Suppressor macrophage treated with lipopolysaccharide for 1 hour (primary cell): ENCODE data around the gene ACSS1.
A peak's percentile ranks its signal among the peaks of the same experiment; 100 is the strongest.

Experiments
- DNase-seq, 3 donors: peaks; one replicate each; pipeline ENCODE4 v3.0.0-alpha.2; 2020 to 2022

Gene ACSS1

DNA sequence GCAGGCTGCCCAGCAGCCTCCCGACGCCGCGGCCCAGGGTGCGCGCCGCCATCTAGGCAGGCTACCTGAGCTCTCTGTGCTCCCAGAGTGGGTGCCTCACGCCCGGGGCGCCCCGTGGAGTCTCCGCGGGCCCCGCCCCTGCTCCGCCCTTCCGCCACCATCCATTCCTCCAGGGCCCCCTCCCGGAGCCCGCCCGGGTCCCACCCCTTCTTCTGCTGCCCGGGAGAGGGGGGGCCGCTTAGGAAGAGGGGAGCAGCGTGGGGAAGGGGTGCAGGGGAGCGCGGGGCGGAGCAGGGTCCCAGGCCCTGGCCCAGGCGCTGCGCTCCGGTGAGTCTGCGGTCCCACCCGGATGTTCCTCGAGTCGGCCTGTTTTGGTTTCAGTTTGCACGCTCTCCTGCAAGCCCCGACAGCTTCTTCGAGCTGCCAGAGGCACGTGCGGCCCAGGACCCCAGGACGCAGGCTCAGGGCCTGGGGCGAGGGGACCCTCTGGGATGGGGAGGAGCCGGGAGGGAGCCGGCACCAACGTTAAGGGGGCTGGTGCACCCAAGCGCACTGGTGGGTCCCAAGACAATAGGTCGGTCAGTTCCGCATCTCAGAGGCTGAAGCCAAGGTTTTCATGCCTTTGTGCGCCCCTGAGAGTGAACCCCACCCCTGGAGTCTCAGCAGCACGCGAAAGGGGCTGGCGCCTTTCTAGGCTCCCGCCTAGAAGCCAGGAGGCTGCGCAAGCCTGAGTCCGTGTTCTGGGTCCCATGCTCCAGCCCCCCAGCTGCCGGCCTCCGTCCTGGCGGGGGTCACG is at the start of gene ACSS1:
TSS of gene ACSS1 (minus strand) at position 89 of the 796 bp plus-strand sequence. CDS start at position 52, 37 bp downstream.
- peak; percentile 40 to 61 (median 47) for DNase-seq

DNA sequence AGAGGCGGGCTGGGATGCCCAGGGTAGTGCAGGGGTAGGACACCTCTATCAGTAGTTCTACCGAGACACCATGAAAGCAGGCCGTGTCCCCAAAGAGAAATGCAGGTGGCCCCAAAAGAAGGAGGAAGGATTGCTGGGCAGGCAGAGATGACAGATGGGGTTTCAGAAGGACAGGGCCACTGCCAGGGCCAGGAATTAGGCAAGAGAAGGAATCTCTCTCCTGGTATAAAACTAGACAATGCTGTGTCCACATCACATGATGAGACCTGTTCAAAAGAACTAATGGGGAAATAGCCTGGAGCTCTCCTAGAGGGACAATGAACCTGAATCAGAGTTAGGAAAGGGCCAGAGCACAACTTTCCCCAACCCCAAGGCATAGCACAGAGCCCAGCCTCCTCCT is 45.6 kb upstream of the ACSS1 start:
- DNase-seq, result no peak

DNA sequence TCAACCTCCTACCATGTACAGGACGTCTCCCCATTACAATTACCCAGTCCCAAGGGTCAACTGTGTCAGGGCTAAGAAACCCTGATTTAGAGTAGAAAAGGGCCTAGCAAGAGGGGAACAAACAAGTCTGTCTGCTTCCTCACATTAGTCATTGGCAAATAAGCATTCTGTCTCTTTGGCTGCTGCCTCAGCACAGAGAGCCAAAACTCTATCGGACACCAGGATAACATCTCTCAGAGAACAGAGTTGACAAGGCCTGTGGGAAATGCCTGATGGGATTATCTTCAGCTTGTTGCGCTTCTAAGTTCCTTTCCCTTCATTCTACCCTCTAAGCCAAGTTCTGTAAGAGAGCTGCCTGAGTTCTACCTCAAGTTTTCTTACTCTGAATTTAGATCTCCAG is 43.0 kb upstream of the ACSS1 start:
- DNase-seq, result no peak

DNA sequence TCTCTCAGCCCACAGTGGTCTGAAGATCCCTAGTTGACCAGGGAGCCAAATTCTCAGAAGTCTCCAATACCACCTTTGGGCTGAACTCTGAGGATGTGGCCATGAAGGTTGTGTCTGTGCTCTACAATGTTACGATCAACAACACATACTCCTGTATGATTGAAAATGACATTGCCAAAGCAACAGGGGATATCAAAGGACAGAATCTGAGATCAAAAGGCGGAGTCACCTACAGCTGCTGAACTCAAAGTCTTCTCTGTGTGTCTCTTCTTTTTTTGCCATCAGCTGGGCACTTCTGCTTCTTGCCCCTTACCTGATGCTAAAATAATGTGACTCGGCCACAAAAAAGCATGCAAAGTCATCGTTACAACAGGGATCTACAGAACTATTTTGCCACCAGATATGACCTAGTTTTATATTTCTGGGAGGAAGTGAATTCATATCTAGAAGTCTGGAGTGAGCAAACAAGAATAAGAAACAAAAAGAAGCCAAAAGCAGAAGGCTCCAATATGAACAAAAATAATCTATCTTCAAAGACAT is 41.7 kb upstream of the ACSS1 start:
- no peak for DNase-seq

DNA sequence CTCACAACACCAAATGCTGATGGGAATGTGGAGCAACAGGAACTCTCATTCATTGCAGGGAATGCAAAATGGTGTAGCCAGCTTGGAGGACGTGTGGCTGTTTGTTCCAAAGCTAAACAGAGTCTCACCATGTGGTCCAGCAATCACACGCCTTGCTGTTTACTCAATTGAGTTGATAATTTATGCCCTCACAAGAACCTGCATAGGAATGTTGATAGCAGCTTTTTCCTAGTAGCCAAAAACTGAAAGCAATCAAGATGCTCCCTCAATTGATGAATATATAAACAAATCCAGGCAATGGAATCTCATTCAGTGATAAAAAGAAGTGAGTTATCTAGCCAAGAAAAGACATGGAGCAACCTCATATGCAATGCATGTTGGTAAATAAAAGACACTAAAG is 39.6 kb upstream of the ACSS1 start:
- no peak for DNase-seq

DNA sequence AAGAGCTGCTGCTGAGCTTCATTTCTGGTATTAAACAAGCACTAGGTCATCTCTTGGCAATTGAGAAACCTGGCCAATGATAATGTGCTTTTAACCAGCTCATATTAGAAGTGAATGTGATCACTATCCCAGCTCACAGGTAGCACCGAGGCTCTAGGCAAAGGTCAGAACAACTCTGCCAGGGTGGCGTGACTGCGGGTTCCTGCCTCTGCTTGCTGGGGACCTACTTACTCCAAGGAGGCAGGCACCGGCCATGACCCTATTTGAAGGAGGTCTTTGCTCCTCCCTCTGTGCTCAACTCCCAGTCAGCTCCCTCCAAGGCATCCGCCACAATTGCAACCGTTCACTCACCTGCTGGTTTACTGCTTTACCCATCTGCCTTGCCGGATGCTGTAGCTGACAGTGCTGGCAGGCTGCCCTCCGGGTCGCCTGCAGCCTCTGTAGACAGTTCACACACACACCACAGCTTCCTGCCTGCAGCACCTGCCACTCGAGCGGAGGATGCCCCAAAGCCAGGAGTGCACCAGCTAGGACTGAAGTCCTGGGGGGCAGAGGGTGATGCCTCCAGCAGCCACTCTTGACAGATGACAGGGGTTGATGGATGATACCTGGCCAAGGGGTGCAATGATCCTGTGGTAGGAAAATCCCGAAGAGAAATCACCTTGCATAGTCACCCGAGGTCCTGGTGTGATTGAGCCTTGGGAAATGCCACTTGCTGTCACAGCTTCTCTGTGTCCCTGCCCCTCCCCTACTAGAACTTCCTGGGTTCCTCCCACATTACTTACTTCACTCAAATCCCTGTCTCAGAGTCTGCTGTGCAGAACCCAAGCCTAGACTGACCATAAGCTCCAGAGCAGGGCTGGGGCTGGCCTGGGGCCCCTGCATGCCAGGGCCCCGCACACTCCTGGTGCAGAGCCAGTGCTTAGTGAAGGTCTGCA is 32.8 kb upstream of the ACSS1 start:
- DNase-seq, result peak in 2 of 3 donors; percentile 18 to 50

DNA sequence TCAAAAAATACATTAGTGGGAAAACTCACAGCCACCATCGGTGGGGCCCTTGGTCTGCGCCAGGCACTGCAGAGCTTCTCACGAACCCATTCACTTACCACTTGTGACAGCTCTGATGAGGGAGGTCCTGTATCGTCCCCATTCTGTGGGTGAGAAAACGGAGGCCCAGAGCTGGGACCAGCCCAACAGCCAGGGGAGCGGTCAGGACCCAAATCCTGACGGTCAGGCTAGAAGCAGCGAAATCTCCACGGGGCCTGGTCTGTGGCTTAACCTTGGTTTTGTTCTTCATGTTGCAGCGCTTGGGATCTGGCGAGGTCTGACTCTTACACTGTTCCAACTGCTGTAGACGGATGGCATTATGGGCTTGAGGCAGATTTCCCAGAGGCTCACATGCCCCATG is 31.7 kb upstream of the ACSS1 start:
- no peak for DNase-seq

DNA sequence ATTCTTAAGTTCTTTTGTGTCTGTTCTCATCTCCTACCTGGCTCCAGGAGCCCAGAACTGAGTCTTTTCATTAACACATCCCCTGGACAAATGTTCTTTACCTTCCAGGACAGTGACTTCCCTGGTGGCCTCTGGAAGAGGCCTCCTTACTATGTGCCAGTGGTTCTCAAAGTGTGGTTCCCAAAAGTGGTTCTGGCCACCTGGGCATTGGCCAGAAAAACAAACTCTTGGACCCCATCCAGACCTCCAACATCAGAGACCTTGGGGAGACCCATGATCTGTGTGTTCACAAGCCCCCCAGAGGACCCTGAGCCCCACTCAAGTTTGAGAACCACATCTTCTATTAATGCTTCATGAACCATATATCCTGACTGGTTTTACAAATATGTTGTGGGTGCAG is 31.2 kb upstream of the ACSS1 start:
- no peak for DNase-seq

DNA sequence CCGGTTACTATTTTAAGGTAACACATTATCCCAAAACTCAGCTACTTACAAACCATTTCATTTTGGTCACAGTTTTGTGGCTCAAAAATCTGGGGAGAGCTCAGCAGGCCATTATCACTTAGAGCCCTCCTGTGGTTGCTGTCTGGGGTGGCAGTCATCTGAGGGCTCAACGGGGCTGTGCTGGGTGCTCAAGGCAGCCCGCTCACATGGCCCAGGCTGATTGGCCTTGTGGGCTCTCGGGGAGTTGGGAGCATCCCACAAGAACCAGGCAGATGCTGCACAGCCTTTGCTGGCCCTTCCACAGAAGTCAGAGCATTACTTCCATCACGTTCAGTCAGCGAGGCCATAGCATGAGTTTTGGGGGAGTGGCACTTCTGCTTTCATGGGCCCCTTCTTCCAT is 30.3 kb upstream of the ACSS1 start:
- DNase-seq, result no peak

DNA sequence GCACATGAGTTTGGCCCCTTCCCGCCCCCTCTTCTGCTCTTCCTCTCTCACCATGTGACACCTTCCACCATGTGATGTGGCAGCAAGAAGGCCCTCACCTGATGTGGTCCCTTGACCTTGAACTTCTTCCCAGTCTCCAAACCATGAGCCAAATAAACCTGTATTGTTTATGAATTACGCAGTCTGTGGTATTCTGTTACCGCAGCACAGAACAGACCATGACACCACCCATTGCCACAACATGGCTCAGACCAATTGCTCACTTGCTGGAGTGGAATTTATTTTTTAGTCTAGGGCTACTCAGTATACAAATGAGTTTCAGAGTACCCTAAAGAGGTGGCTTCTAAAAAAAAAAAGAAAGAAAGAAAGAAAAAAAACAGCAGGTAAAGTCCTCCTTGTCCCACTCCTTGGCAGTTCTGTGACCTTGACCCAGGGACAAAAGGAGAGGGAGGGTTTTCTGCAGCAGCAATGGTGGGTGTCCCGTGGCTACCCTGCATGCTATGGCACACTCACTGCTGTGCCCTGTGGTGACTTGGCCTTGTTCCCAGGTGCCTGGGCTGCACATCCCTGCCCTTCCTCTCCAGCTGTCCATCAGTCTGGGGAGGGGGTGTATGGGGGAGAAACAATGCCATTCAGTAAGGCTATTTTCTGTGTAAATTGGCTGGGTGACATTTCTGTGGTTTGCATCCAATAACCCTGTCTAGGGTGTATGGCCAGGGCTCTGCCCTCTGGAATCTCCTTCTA is 29.4 kb upstream of the ACSS1 start:
- no peak for DNase-seq

DNA sequence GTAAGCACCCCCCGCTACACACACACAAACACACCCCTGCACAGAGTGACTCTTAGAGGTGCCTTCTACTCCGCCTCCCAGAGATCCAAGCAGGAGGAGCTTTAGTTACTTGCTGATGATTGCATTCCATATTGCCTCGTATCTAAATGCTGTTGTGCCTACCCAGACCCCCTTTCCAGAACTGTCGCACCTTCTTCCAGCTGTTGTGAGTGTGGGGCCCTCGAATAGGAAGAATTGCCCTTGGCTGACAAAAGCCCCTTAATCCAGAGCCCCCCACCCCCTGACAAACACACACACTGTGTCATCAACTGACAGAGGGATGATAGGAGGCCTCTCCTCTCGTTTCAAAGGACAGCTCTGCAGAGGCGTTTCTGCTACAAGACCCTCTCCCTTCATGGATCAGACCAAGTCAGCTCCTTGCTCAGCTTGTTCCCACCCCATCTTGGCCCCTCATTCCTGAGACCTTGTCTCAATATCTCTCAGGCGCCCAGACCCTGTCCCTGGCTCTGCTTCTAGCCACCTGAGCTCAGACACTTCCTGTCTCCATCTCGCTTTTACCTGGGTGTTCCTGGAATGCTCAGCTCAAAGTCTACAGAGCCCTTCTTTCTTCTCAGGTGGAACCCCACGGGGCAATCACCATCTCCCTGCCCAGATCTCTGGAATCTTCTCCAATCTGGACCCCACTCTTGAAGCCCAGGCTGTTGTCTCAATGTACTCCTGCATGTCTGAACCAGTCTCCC is 28.0 kb upstream of the ACSS1 start:
- no peak for DNase-seq

DNA sequence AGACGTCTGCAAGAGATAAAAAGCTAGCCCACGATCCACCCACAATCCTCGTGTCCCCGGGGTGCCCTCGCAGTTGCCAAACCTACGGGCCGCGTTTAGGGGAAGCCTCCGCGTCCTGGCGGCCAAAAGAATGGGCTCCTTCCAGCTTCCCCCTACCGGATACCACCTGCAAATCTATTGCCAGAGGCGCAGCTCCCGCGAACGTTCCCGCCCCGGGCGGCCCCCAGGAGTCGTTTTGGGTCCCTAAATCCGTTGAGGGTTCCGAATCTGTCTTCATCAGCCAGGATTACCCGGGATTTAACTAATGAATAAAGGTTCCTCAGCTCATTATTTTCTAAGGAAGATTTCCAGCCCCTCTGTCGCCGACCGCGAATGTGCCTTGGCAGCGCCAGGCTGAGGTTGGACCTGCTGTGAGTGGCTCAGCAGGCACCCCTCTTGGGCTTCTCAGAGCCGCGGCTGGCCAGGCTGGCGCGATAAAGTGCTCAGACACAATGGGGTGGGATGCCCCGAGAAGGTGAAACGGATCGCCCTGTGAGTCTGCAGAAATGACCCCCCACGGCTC is 26.8 kb upstream of the ACSS1 start:
- DNase-seq, result peak in 2 of 3 donors; percentile 21 to 55

DNA sequence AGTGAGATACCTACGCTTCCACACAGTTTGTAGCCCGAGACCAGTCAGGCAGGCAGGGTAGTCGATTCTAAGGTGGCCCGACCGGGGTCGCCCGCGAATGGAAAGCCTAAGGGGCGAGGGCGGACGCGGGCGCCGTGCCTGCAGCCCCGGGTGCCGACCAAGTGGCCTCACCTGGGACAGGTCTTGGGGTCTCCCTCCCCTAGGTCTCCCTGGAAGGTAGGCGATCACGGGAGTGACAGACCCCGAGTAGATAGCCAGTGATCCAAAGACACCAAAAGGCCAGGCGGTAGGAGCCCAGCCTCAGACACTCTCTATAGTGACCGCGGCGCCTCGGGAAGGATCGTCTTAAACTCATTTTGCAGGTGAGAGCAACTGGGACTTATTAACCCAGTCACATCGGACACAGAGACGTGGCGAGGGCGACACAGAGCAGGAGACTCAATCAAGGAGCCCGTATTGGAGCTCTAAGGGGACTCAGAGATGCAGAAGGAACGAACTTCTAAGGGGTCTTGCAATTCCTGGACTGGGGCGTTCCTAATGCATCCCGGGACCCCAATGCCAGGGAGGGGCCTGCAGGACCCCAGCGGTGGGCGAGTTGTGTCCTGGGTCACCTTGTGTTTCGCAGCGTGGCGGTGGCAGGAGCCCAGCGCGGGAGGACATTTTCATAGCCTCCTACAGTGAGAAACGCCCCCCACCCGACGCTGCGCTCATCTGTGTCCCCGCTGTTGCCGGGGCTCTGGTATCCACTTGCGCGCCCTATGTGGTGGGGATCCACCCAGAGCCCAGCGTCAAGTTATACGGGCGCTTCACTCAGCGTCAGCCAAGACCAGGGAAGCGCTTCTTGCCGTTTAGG is 26.1 kb upstream of the ACSS1 start:
- DNase-seq, result peak in 1 of 3 donors; percentile 43

DNA sequence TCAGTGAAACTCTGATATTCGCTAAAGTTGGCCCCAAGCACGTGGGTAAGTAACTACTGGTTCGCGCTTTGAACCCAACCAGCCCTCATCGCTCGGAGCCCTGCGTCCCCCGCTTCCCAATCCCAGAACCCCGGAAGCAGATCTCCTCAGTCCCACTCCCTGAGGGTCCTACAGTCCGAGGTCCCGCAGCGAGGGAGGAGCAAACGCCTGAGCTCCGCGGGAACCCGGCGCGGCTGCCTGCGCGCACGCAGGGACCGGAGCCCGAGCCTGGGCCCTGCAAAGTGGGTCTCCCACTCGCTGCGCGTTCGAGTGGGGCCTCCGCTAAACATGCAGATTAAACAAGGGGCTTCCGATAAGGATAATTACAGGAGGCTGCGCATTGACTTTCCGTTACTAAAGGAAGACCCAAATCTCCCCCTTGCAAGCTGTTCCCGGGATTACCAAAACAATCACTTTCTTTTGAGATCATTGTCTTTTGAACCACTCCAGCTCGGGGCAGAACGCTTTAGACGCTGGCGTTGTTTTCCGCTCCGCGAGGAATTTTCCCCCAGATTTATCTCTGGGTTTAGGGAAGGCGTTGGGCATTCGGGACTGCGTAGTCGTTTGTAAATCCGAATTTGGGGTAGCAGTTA is 25.3 kb upstream of the ACSS1 start:
- DNase-seq, result no peak

DNA sequence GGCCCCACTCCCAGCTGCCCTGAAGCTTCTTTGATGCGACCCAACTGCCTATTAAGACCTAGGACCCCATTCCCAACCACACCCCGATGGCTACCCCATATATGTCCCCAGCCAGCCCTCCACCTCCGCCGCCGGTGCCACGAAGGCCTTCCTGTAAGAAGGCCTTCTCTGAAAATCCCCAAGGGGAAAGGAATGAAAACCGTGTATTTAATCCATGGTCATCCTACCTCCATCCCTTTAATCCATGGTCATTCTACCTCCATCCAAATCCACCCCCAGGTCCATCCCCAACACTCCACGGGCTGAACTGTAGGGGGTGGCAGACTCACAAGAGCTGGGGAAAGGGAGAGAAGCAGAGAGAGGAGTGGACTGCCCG is 24.5 kb upstream of the ACSS1 start:
- DNase-seq, result no peak

DNA sequence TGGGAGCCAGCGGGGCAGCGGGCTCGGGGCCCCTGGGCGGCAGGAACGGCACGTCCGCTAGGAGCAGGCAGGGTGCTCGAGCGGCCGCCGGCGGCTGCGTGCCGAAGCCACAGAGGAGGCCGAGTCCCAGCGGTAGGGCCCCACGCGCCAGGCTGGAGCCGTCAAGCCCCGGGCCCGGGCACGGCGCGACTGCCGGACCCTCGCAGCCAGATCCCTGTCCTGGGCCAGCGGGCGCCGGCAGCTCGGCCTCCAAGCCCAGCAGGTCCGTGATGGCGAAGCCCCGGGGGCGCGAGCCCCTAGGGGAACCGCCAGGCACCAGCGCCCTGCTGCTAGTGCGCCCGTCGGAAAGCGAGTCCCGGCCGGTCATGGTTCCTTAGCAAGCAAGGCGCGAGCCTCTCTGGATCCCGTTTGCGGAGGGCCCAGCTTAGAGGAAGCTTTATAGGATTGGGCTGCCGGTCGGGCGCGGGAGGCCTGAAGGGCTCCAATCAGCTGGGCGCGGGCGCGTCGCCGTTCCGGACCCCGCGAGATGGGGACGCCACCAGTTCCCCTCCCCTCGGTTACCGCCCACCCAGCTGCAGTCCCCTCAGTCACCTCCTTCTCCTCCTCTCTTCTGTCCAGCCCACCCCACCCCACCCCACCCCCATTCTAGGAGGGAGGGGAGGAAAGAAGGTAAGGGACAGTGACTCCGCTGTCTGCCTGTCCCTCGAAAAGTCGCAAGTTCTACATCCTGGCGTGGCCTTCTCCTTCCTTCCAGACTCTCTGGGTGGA is 24.0 kb upstream of the ACSS1 start, which contains the start of gene VSX1:
TSS of gene VSX1 (minus strand) at position 412 of the 768 bp plus-strand sequence. CDS start at position 367, 45 bp downstream.
- DNase-seq, result no peak

DNA sequence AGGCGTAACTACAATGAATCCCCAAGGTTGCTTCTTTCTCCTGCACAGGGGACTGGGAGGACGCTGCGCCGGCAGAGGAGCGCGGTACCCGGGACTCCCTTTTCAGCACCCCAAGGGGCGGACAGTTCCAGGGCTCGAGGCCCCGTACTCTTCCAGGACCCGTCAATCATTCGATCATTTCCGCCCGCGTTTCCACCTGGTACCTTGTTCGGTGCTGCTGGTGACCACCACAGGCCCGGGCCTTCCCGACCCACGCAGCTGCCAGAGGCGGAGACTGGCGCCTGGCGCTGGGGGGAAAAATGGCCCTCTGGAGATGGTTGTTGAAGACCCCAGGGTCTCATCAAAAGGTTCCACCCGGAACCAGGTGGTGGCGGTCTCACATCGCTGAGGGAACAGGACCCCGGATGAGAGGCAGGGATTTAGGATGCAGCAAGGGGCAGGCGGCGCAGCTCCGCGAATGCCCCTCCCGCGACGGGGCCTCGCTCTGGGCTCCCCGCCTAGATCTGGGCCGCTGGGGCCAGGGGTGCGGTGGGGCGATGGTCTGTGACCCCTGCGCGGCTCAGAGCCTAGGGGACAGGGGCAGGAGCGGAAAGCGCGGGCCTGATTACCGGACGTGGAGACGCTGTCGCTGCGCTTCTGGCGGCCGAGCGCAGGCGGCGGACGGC is 23.3 kb upstream of the ACSS1 start:
- DNase-seq, result peak in 2 of 3 donors; percentile 17 to 56

DNA sequence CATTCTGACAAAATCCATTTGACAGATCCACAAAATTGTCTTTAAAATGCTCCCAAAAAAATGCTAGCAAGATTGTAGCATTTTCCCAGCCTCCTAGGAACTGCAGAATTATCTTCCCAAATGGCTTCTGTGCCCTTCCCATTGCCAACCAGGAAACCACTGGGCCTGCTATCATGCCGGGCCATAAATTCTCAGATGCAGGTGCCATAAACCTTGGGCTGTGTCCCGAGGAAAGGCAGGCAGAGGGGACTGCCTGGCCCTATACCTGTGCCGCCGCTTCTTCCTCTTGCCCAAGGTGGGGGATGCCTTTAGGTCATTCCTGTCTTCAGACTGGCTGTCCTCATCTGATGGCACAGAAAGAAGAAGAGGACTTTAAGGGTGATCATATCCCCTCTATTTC is 21.2 kb upstream of the ACSS1 start:
- DNase-seq, result no peak

DNA sequence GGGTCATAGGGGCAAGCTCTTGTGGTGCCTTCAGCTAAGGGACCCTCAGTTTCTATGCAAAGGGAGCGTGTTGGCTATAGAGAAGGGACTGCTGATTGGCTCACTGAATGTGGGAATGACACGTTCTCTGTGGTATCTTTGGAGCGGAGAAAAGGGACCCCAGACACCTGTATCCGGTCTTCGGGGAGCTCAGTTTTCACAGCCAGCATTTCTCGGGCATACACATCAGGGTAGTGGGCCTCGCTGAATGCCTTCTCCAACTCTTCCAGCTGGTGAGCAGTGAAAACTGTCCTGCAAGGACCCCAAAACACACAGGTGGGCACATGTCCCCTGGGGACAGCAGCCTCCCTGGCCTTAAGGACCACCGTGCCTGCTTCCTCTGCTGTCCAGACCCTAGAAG is 20.7 kb upstream of the ACSS1 start:
- DNase-seq, result no peak
